GM21825 (cell line): ENCODE measurements around the gene TANGO6.

Source experiments
- ATAC-seq: cut with Tn5 transposase; IDR thresholded peaks from one replicate; pipeline ENCODE4 v1.9.1; 2021; ENCODE audit warnings: mild to moderate bottlenecking, moderate library complexity; ENCODE audit not compliant: unreplicated experiment

The TANGO6 gene

DNA sequence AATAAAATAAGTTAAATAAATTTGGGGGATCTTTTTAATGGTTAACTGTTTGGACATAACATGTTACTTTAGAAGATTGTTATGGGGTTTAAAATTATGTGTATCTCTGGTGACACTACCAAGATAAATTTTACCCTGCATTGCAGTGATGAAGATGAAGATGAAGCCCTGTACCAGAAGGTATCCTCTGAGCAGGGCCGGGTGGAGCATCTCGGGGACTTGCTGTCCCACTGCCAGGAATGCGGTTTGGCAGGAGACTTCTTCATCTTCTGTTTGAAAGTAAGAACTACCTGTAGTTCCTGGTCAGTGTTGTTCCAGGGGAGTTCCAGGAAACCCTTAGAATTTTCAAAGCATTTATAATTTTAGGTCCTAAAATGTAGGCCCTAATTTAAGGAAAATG lies 64.0 kb downstream of the TANGO6 start:
- ATAC-seq: no peak

DNA sequence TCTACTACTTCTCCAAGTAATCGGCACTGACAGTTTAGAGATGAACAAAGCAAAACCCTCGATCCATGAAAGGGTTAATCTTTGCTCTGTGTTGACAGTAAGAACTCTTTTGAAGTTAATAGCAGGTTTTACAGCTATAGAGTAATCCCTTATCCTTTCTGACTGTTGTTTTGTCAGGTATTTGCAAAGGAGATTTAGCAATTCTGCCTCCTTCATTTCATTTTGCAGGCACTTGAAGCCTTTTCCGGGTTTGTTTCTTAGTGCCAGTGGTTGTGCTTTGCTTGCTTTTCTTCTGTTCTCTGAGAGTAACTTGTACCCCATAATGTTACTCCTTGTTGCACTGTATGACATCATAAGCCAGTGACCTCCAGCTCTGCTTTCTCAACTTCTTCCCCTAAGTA lies 64.5 kb downstream of the TANGO6 start:
- no peak for ATAC-seq

DNA sequence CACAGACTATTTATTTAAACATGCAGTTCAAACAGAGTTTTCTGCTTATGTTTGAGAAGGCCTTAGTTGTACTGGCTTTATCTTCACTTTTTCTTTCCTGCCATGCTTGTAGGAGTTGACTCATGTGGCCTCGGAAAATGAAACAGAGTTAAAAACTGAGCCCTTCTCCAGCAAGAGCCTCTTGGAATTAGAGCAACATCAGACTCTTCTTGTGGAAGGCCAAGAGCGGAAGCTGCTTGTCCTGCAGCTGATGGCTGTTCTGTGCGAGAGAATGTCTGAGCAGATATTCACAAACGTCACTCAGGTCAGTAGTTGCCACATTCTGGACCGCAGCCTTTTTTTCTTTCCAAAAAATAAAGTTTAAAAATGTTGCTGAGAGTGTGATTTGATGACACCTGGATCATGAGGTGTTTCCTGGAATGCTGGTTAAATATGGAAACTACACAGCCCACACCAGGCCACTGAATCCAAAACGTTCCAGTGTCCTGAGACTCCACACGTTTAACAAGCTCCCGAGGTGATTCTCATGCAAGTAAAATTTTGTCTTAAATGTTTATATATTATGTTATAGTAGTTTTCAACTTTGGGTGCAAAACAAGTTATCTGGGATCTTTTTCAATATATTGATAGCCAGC lies 65.9 kb downstream of the TANGO6 start:
- ATAC-seq: no peak

DNA sequence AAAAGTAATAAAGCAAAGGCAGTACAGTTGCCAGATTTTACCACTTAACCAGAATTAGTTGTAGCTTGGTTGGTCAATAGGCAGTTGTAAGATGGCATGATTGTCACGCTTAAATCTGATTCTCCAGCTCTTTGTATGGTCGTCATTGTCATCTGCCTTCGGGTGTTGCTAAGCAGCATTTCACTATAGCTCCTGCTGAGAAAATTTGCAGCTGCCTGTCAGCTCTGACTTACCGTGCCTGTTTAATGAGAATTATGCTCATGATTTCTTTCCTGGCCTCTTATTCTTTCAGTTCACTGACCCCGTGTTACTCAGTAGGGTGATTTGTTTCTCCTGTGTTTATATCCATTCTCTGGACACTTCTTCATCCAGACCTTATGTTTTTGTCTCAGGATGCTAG lies 66.7 kb downstream of the TANGO6 start:
- no peak for ATAC-seq

DNA sequence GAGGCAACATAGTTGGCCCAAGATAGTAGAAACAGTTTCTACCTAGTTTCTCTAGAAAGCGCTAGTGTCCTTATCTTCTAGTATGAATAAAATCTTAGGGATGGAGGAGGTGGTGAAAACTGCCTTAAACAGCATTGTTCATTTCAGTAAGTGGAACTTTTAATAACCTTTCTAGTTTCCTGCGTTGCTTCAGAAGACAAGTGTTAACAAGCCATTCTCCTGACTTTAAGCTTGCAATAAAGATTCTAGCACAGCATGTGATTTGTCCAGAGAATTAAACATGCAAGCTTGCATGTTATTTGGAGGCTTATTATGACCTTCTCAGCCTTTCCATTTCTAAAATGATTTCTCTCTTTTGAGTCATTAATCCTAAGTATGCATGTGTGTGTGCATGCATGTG lies 72.3 kb downstream of the TANGO6 start:
- no peak for ATAC-seq

DNA sequence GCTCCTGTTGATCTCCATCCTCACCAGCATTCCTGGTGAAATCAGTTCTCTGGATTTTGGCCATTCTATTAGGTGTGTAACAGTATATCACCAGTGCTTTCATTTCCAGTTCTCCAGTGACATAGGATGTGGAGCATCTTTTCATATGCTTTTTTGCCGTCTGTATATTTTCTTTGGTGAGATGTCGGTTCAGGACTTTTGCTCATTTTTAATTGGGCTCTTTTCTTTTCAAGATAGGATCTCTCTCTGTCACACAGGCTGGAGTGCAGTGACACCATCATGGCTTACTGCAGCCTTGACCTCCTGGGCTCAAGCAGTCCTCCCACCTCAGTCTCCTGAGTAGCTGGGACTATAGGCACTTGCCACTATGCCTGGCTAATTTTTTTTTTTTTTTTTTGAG lies 74.2 kb downstream of the TANGO6 start:
- no peak for ATAC-seq

DNA sequence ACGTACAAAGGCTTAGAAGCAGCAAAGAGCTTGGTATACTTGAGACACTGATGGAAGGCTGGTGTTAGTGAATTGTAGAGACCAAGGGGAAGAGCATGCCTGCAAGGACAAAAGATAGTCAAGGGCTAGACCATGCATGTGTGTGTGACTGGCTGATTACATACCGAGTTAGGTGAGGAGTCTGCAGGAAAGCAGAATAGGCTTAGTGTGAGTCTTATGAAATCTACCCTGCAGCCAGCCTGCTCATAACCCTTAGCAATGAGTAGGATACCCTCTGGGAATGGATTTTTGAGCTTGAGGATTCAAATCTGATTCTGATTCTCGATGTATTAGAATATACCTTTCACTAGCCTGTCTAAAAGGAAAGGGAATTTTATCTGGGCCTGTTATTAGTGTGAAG lies 77.0 kb downstream of the TANGO6 start:
- no peak for ATAC-seq

DNA sequence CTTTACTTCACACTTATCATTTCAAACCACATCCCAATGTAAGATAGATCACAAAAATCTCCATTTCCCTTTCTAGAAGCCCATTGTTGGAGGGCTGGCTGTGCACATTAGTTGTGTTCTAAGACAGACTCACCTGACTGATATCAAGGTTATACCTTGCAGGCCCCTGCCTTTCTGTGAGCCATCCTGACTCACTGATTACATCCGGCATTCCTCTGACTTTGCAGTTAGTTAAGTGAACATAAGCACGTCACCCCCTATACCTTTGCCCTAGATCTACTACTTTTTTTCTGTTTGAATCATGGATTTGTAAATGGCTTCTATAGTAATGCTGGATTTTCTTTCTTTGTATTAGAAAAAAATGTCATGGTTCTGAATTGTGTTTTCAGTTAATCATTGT lies 78.3 kb downstream of the TANGO6 start:
- no peak for ATAC-seq

DNA sequence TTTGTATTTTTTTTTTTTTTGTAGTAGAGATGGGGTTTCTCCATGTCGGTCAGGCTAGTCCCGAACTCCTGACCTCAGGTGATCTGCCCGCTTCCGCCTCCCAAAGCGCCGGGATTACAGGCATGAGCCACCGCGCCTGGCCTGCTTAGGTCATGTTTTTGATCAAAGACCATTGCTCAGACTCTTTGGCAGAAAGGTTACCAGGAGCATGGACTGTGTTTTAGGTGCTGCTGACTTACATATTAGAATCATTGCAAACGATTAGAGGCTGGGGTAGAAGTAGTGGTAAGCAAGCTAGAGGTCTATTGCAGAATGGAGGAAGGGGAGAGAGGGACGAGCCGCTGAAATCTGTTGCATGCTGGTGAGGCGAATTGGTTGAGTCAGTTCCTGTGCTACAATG lies 79.8 kb downstream of the TANGO6 start:
- ATAC-seq: no peak

DNA sequence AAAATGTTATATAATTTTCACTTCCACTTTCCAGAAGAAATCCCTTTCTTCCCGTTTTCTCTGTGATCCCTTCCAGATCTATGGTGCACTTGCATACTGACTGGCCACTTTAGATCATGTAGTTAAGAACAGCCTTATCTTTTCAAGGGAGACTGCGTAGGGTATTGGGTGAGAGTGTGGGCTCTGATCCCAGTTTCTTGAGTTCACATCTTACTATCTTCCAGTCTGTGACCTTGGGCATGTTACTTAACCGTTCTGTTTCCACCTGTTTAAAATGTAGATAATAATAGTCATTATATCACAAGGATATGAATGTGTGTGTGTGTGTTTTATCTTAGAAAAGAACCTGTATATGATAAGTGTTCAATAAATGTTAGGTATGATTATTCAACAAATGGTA lies 83.7 kb downstream of the TANGO6 start:
- ATAC-seq: no peak

DNA sequence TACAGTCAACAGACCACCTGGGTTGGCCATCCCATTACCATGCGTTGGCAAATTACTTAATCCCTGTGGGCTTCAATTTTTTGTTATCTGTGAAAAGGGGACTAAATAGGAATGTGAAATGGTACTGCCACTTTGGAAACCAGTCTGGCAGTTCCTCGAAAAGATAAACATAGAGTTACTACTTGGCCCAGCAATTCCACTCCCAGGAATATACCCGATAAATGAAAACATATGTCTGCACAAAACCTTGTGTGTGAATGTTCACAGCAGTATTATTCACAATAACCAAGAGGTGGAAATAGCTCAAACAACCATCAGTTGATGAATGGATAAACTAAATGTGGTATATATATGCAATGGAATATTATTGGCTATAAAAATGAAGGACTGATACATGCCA lies 87.9 kb downstream of the TANGO6 start:
- no peak for ATAC-seq

DNA sequence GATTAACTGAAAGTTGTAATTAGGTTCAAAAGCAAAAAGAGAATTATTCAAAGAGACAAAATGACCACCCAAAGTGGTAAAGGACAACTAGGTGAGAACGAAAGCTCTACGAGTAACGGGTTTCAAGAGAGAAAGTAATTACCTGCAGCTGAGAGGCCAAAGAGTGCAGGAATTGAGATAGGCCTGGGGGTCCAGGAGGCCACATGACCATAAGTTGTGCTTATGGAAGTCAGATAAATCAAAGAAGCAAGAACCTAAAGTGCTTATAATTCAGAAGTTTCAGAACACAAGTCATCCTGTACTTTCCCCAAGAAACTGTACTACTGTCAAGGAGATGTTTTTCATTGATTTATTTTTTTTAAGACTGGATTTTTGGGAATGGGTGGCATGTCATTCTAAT lies 91.1 kb downstream of the TANGO6 start:
- no peak for ATAC-seq

DNA sequence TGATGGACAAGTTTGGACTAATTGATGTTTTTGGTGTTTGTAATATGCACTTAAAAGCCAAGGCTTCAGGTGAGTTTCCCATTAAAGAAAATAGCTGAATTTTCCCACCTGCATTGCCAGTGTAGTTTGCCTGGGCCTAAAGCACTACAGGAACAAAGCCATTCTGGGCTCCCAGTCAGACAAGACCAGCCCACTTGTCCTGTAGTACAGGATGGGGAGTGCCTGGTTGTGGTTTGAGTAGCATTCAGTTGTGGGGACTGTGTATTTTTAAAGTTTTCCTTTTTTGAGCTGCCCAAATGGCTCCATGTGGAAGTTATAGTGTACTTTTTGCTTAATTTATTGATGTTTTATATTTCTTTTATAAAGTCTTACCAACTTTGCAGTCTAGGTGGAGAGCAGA lies 91.7 kb downstream of the TANGO6 start:
- ATAC-seq: no peak

DNA sequence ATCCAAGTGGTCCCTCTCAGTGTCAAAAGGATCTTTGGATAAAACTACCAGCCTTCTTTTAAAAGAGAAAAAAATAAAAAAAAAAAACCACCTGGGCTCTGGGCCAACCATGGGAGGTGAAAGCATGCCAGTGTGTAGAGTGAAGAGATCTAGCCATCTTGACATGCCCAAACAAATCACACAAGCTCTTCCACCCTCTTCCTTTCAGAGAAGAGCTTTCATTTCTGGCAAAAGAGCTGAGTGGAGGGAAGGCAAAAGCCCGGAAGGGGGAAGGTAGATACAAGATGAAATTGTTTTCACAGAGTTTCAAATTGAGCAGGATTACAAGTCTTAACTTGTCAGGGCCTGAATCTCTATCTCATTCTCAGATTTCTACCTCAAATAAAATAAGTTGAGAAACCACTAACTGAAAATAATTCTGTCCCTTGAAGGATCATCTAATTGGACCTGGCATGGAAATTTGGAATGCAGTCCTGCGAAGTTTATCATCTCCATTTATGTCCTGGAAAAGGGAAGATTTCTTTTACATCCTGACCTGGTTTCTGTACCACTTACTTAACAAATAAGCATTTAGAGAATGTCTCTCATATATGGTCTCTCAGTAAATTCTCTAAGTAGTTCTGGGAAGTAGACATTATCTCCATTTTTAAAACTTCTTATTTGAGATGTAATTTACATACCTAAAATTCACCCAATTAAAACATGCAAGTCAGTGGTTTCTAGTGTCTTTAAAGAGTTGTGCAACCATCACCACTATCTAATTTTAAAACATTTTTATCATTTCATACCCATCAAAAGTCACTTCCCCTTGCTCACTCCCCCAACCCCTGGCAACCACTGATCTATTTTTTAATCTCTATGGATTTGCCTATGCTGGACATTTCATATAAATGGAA lies 93.7 kb downstream of the TANGO6 start:
- no peak for ATAC-seq

DNA sequence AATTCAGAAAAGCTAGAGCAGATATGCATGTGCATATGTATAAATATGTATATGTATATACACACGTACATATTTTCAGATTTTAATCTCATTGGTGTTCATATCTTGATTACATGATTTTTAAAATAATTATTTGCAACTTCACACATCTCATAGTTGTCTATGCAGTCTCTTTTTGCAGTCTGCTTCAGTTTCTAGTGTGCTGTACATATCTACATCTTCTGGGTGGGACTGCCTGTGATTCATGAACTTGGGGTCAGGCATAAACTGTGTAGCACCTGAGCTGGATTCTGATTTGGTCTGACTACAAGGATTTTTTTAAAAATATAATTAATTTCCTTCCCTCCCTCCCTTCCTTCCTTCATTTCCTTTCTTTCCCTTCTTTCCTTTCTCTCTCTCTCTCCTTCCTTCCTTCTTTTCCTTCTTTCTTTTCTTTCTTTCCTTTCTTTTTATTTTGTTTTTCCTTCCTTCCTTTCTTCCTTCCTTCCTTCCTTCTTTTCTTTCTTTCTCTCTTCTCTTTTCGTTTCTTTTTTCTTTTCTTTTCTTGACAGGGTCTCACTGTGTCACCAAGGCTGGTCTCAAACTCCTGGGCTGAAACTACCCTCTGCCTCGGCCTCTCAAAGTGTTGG lies 96.5 kb downstream of the TANGO6 start:
- ATAC-seq: no peak

DNA sequence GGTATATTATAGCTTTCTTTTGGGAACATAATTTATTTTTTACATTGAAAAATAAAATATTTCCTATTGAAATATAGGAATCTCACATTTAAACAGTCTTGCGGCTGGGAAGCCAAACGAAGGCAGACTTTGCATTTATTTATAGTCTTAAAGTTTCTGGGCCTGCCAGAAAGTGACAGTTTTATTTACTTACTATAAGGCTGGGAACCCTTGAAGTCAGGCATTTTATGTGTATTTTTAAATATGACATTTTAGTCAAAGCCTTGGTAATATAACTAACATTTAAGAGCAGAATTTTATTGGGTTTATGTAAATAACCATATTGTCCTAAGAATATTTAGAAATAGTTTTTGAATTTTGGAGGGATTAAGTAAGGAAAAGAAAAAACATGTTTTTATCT lies 97.5 kb downstream of the TANGO6 start:
- no peak for ATAC-seq

DNA sequence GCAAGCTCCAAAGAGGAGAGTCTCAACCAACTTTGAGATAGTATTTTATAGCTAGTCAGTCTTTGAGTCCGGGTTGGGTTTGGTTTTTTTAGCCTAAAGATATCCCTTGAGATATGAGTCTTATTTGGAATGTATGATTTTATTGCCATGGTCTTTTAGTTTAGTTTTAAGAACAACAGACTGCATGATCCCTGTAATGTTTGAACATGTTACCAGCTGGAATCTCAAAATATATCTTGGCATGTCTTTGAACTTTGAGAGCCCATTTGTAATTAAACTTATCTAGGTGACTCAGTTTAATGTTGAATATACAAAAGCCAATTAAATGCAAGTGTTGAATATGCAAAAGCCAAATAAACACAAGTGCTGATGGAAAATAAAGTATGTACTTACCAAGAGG lies 100.6 kb downstream of the TANGO6 start:
- no peak for ATAC-seq

DNA sequence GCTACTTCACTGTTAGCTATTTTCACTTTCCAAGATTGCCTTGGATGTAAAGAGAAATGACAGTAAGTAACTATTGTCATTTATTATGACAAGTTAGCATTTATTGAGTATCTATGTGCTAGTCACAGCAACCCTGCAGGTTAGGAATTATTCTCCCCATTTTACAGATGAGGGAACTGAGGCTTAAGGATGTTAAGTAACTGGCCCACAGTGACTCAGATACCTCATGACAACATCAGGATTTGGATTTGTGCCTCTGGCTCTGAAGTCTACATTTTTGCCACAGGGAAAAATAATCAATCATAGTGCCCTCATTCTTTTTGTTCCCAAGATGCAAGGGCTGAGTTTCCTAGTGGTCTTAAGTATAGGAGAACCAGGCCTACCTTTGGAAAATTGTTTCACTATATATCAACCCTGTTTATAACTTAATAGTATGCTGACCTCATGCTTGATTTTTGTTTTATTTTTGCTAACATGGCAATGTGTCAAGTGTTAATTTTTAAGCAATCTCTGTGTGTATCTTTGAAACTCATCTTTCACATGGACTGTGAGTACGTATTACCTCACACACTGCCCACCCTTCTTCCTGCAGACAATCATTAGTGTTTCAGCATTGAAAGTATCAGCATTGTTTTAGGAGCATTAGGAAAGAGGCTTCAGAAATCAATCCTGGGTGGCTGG lies 105.0 kb downstream of the TANGO6 start:
- no peak for ATAC-seq

DNA sequence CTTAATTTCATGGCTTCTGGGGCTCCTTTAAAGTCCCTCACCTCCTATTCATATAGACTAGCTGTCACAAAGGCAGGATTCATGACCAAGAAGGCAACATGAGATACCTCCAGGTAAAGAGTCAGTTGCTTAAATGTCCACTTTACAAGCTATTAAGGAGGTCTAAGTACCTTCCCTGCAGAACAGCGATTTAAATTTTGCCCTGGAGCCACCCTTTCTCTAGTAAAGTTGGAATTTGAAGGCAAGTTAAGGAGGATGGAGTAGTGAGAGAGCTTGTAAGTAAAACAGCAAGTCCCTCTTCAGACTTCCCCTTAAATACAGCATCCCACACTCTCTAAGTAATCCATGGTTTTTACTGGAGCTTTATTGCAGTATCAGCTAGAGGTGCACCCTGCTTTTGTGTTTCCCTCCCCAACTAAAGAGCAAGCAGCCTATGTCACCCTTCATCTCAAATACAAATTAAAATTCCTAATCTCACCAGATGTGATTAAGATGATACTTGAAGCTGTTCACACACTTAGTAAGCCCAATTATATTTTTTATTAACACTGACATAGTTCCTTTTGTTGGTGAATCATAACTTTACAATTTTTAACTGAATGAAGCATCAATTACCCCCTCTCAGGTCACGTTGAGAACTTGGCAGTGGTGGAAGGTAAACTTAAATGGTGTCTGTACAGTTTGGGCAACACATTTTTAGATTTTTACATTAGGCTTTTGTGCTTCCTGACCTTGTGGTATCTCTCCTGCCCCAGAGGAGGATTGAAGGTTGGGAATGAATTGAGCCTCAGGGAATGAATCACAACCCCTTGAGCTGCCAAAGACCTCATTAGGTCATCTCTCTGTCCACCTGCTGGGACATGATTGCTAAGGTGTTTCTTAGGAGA lies 108.9 kb downstream of the TANGO6 start:
- no peak for ATAC-seq

DNA sequence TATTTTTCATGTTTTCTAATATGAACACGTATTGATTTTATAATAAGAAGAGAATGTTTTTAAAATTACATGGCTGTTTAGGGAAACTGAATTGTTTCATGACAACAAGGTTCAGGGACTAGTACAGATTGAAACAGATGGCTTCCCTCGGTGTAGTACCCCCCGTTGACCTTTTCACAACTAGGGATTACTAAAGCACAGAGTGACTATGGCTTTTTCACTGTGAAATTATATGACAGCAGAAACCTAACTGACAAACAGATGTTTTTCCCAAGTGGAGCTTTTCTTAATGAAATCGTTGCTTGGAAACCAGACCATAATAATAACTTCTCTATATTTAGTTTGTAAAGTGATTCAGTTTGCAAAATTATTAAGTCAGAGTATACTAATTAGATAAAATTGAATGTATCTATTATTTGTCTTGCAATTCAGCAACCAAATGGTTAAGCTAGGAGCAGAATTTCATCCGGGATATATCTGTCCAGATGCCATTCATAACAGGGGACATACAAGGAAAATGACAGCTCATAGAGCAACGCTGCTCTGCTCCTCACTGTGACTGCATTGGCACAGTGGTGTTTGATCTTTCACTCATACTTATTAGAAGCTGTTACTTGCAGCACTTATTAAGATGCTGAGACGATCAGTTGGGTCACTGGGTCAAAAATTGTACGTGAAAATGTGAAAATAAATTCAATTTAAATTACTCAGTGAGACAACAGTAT lies 111.7 kb downstream of the TANGO6 start:
- ATAC-seq: no peak
